WTC11 (cell line): Measurements from ENCODE around the gene CORO2B.

Experiments
- CBFB ChIP-seq: sonication (generic); formaldehyde crosslinking; IDR thresholded peaks from 2 replicates; pipeline ENCODE4 v1.8.1; 2022; ENCODE audit warnings: mild to moderate bottlenecking, low read depth, missing genetic modification reagents
- ESRRA ChIP-seq: sonication (generic); formaldehyde crosslinking; IDR thresholded peaks from 2 replicates; pipeline ENCODE4 v1.8.1; 2022; ENCODE audit warnings: mild to moderate bottlenecking, missing genetic modification reagents, borderline replicate concordance
- HMGXB4 ChIP-seq: sonication (generic); formaldehyde crosslinking; IDR thresholded peaks from 2 replicates; pipeline ENCODE4 v1.8.1; 2023; ENCODE audit warnings: mild to moderate bottlenecking, moderate library complexity, missing genetic modification reagents
- MYBL2 ChIP-seq: sonication (generic); formaldehyde crosslinking; IDR thresholded peaks from 2 replicates; pipeline ENCODE4 v1.8.1; 2023; ENCODE audit warnings: mild to moderate bottlenecking, moderate library complexity, missing genetic modification reagents
- RELA ChIP-seq: sonication (generic); formaldehyde crosslinking; IDR thresholded peaks from 2 replicates; pipeline ENCODE4 v1.8.1; 2022; ENCODE audit warnings: missing genetic modification reagents, mild to moderate bottlenecking, borderline replicate concordance
- TF ChIP-seq, protein P1 (sequence below): fragments of 200-600 bp; IDR thresholded peaks from 2 replicates; pipeline ENCODE4 v1.8.0; 2022; ENCODE audit warnings: antibody characterized with exemption

DNA sequence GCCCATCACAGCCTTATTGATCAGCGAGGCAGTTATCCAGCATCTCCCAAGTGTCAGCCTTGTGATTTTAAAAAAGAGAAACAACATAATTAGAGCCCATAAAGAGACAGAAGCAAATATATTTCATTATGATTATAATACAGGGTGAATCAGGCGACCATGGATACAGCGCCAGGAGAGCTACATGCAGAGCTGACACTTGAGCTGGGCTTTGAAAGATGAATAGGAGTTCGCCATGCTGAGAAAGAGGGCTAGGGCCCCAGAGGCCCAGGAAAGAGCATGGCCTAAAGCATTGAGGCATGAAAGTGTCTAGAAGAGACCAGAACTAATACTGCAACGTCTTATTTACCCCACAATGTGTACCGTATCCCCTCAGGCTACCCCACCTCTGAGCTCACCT is 4.2 kb upstream of the CORO2B start:
- TF ChIP-seq, protein P1, sequence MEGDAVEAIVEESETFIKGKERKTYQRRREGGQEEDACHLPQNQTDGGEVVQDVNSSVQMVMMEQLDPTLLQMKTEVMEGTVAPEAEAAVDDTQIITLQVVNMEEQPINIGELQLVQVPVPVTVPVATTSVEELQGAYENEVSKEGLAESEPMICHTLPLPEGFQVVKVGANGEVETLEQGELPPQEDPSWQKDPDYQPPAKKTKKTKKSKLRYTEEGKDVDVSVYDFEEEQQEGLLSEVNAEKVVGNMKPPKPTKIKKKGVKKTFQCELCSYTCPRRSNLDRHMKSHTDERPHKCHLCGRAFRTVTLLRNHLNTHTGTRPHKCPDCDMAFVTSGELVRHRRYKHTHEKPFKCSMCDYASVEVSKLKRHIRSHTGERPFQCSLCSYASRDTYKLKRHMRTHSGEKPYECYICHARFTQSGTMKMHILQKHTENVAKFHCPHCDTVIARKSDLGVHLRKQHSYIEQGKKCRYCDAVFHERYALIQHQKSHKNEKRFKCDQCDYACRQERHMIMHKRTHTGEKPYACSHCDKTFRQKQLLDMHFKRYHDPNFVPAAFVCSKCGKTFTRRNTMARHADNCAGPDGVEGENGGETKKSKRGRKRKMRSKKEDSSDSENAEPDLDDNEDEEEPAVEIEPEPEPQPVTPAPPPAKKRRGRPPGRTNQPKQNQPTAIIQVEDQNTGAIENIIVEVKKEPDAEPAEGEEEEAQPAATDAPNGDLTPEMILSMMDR, result no peak
- TF ChIP-seq HMGXB4 (CRISPR knock-in tag) (no peak), RELA (no peak), MYBL2 (CRISPR knock-in tag) (no peak), CBFB (no peak), ESRRA (CRISPR knock-in tag) (no peak)
